GM12878 (cell line): ENCODE results near the gene TMC6. TPM values are rescaled to one million over a fixed set of nuclear protein-coding genes. Genes with fewer than 3 reads are reported as not detected.

ENCODE experiments used
- ATAC-seq: fragments of 200-7000 bp; cut with Tn5 transposase; 3 replicates; pipeline ENCODE4 v1.9.1; 2020; ENCODE audit warnings: mild to moderate bottlenecking, moderate library complexity
- BruUV-seq: library from RNA; stranded (reverse); fragments of 400-500 nt; replicated peaks from 2 replicates; lab custom pipeline; 2021; lab: Mats Ljungman, UMichigan
- CTCF ChIA-PET: fragments of 300-600 bp; sonication (Branson Sonifier 250); formaldehyde crosslinking; extraction: SDS; loops from one replicate; lab custom pipeline; 2021; ENCODE audit warnings: inconsistent platforms; lab: Yijun Ruan, JAX
- POLR2A ChIA-PET: fragments of 350-600 bp; formaldehyde crosslinking; extraction: SDS; loops from one replicate; lab custom pipeline; 2021; ENCODE audit warnings: inconsistent platforms; lab: Charles Lee
- RAD21 ChIA-PET: fragments of 300-600 bp; sonication (Branson Sonifier 250); formaldehyde crosslinking; loops from one replicate; lab custom pipeline; 2023; ENCODE audit warnings: antibody characterized with exemption; ENCODE audit not compliant: unreplicated experiment; lab: Charles Lee
- SMC1A ChIA-PET: fragments of 300-600 bp; sonication (Branson Sonifier 250); formaldehyde crosslinking; loops from one replicate; lab custom pipeline; 2023; ENCODE audit not compliant: unreplicated experiment, uncharacterized antibody; lab: Charles Lee
- DNase-seq: peaks from one replicate; pipeline ENCODE4 v3.0.0-alpha.2; 2011; ENCODE audit warnings: low read depth, low spot score
- FAIRE-seq: peaks from 3 replicates; lab custom pipeline; 2011; peaks lifted over from hg19 to GRCh38; lab: Jason Lieb, UNC
- H2AFZ ChIP-seq: 2 replicates; pipeline ENCODE4 v1.6.0; 2011; ENCODE audit warnings: low read depth, low read length, control low read depth; ENCODE audit not compliant: control insufficient read depth
- H3K27ac ChIP-seq: 2 replicates; pipeline ENCODE4 v1.5.1; 2011; ENCODE audit warnings: control low read depth; ENCODE audit not compliant: control insufficient read depth, insufficient read depth
- H3K27me3 ChIP-seq, 2 experiments: replicated peaks in 1 of 2; 2 replicates each; pipeline versions ENCODE4 v1.6.0 to v1.6.1; 2011; ENCODE audit warnings: low read length in 1 of 2; ENCODE audit not compliant: control insufficient read depth in 2 of 2, insufficient read depth in 2 of 2
- H3K36me3 ChIP-seq, 2 experiments: 2 replicates each; pipeline ENCODE4 v1.5.1; 2011; ENCODE audit warnings: low read length in 1 of 2; ENCODE audit not compliant: control insufficient read depth in 2 of 2, insufficient read depth in 2 of 2
- H3K4me1 ChIP-seq: 2 replicates; pipeline ENCODE4 v1.6.1; 2011; ENCODE audit warnings: mild to moderate bottlenecking, low read length, moderate library complexity, mixed read lengths; ENCODE audit not compliant: control insufficient read depth, insufficient read depth
- H3K4me2 ChIP-seq: 2 replicates; pipeline ENCODE4 v1.6.0; 2011; ENCODE audit warnings: control low read depth; ENCODE audit not compliant: control insufficient read depth, insufficient read depth
- H3K4me3 ChIP-seq: fragments of 200-600 bp; sonication (generic); 2 replicates; pipeline ENCODE4 v1.5.1; 2016
- H3K79me2 ChIP-seq: 2 replicates; pipeline ENCODE4 v1.6.0; 2011; ENCODE audit warnings: low read length; ENCODE audit not compliant: control insufficient read depth, insufficient read depth
- H3K9ac ChIP-seq: 2 replicates; pipeline ENCODE4 v1.8.0; 2011; ENCODE audit warnings: low read length, control low read depth, mixed read lengths; ENCODE audit not compliant: control insufficient read depth, insufficient read depth
- H3K9me3 ChIP-seq: replicated peaks from 3 replicates; pipeline ENCODE4 v1.5.1; 2011; ENCODE audit warnings: mild to moderate bottlenecking, low read length; ENCODE audit not compliant: control insufficient read depth, insufficient read depth
- H4K20me1 ChIP-seq: 2 replicates; pipeline ENCODE4 v1.6.0; 2011; ENCODE audit not compliant: control insufficient read depth, insufficient read depth
- BMI1 ChIP-seq: fragments of 450-650 bp; IDR thresholded peaks from 2 replicates; pipeline ENCODE4 v1.6.1; 2016; ENCODE audit warnings: mild to moderate bottlenecking, moderate library complexity, borderline replicate concordance
- CBFB ChIP-seq: IDR thresholded peaks from 2 replicates; pipeline ENCODE4 v1.6.1; 2016; ENCODE audit warnings: antibody characterized with exemption, low read depth
- E2F8 ChIP-seq: fragments of 450-650 bp; IDR thresholded peaks from 2 replicates; pipeline ENCODE4 v1.6.1; 2018; ENCODE audit warnings: mild to moderate bottlenecking, low read depth, moderate library complexity; ENCODE audit not compliant: partially characterized antibody
- GABPA ChIP-seq: IDR thresholded peaks from 2 replicates; pipeline ENCODE4 v1.6.1; 2014; ENCODE audit warnings: antibody characterized with exemption, low read depth, mild to moderate bottlenecking, inconsistent platforms
- HCFC1 ChIP-seq: fragments of 150-350 bp; IDR thresholded peaks from 2 replicates; pipeline ENCODE4 v1.6.1; 2014; ENCODE audit warnings: low read length
- HDGF ChIP-seq: fragments of 450-650 bp; IDR thresholded peaks from 2 replicates; pipeline ENCODE4 v1.6.1; 2016; ENCODE audit warnings: antibody characterized with exemption
- IKZF2 ChIP-seq, 2 experiments: fragments of 450-650 bp; IDR thresholded peaks; 2 replicates each; pipeline ENCODE4 v1.6.1; 2017; ENCODE audit warnings: mild to moderate bottlenecking in 2 of 2, moderate library complexity in 2 of 2
- IRF3 ChIP-seq: fragments of 450-650 bp; IDR thresholded peaks from 2 replicates; pipeline ENCODE4 v1.6.1; 2014; ENCODE audit warnings: mild to moderate bottlenecking
- NFXL1 ChIP-seq: fragments of 450-650 bp; IDR thresholded peaks from 2 replicates; pipeline ENCODE4 v1.6.1; 2017; ENCODE audit warnings: antibody characterized with exemption, mild to moderate bottlenecking, borderline replicate concordance
- RFX5 ChIP-seq: IDR thresholded peaks from 2 replicates; pipeline ENCODE4 v1.6.1; 2011; ENCODE audit warnings: low read depth, low read length, improper control_type of control experiment
- STAT1 ChIP-seq: fragments of 450-650 bp; conservative IDR thresholded peaks from 2 replicates; pipeline ENCODE4 v1.6.1; 2014; ENCODE audit warnings: antibody characterized with exemption, mild to moderate bottlenecking
- STAT3 ChIP-seq: IDR thresholded peaks from 2 replicates; pipeline ENCODE4 v1.6.1; 2011; ENCODE audit warnings: low read depth, low read length, improper control_type of control experiment
- TCF12 ChIP-seq: IDR thresholded peaks from 2 replicates; pipeline ENCODE4 v1.6.1; 2011; ENCODE audit warnings: low read depth, mild to moderate bottlenecking, low read length
- ZBTB11 ChIP-seq: fragments of 450-650 bp; formaldehyde crosslinking; IDR thresholded peaks from 2 replicates; pipeline ENCODE4 v1.5.0; 2022; ENCODE audit warnings: mild to moderate bottlenecking, missing genetic modification characterization
- ZNF24 ChIP-seq: fragments of 450-650 bp; IDR thresholded peaks from 2 replicates; pipeline ENCODE4 v1.6.1; 2017; ENCODE audit warnings: antibody characterized with exemption, mild to moderate bottlenecking
- WGBS: methylation state at CpG from one replicate; pipeline ENCODE4 v1.1.6; 2016; ENCODE audit warnings: low lambda C conversion rate; ENCODE audit not compliant: insufficient replicate concordance, insufficient coverage; ENCODE audit errors: missing lambda C conversion rate; 5-methylcytosine and 5-hydroxymethylcytosine counted together
- in situ Hi-C: fragments of 300-500 bp; cut with MboI; formaldehyde crosslinking; loops from 9 replicates; pipeline ENCODE4 v1.14.3; 2018; ENCODE audit warnings: mixed read lengths
- intact Hi-C: fragments of 100-400 bp; cut with micrococcal nuclease; formaldehyde crosslinking; loops from one replicate; pipeline ENCODE4 v1.14.2; 2022; ENCODE audit not compliant: unreplicated experiment
- polyA plus RNA-seq, 11 experiments: library from polyadenylated mRNA; depleted of rRNA in 4 of 11; unstranded in 6 of 11; stranded (reverse) in 5 of 11; fragments of >200 nt; fragmentation: Nextera tagmentation in 4 of 11; fragmentation: Illumina TruSeq in 1 of 11; extraction: Ambion mirVana in 4 of 11; extraction: Trizol in 1 of 11; gene quantifications; 1 replicate in 1 of 11; 2 replicates in 10 of 11; pipeline versions ENCODE4 v1.2.1 to v1.2.3, GENCODE V29; 2011 to 2016; ENCODE audit warnings: inconsistent platforms in 2 of 11, missing spikeins in 2 of 11, low read depth in 1 of 11
- total RNA-seq, 4 experiments: library from RNA; depleted of rRNA in 3 of 4; stranded (reverse); fragments of >200 nt in 3 of 4; fragmentation: Illumina TruSeq in 1 of 4; extraction: Trizol in 1 of 4; gene quantifications; 2 replicates each; pipeline versions ENCODE4 v1.2.1 to v1.2.3, GENCODE V29; 2013 to 2021

The TMC6 gene
- total and polyA plus RNA-seq, 10 of the 15 experiments (the other 5 are each of a cell fraction or from before 2014, with no cell fraction given): 1.9 to 232 (median 60.6) TPM

- TF ChIP-seq ZBTB11 (CRISPR knock-in tag) (no peak), NFXL1 (no peak), E2F8 (no peak)
Observed at GRCh38 chr17:78063489-78063888, 65.1 kb downstream of the TMC6 start (continued).

- ChIA-PET CTCF (interaction anchor here (1.0 to 3.3 kb wide), 5 partner anchors 19 to 49 kb away, joined by 3 to 20 read pairs (median 6); no protein-coding TSS in a partner anchor), POLR2A (no interaction called here), SMC1A (interaction anchor here (1.0 to 1.9 kb wide), 3 partner anchors 42 to 51 kb away, joined by 3 to 10 read pairs (median 3); no protein-coding TSS in a partner anchor), RAD21 (interaction anchor here (0.8 to 1.2 kb wide), 4 partner anchors 22 to 189 kb away, joined by 3 to 7 read pairs (median 3); no protein-coding TSS in a partner anchor)
- intact Hi-C loops: no loop called here
- Histone ChIP-seq H3K27ac (no peak overlapping the region), H4K20me1 (no peaks in the 10 kb centered on the region), H3K4me2 (no peak overlapping the region), H3K79me2 (no peaks in the 10 kb centered on the region), H3K4me1 (no peaks in the 10 kb centered on the region), H3K36me3 (no peaks in the 10 kb centered on the region), H3K9ac (no peak overlapping the region), H3K9me3 (no peaks in the 10 kb centered on the region), H3K27me3 (no peaks in the 10 kb centered on the region), H2AFZ (no peak overlapping the region), H3K4me3 (no peak overlapping the region)
- WGBS: 69% methylated on average over 2 of the region's 2 CpGs
- no TSS peak for BruUV-seq
- DNase-seq: no peak
- no peak for FAIRE-seq
- ATAC-seq: no peak
- TF ChIP-seq IRF3 (no peak), STAT3 (no peak), RFX5 (no peak), TCF12 (no peak), HCFC1 (no peak), ZNF24 (no peak), GABPA (no peak), STAT1 (no peak), CBFB (no peak), BMI1 (no peak), IKZF2 (IDR thresholded peaks at IDR 0.05) (no peak), HDGF (no peak)
- in situ Hi-C loops: no loop called here
Observed at GRCh38 chr17:78062596-78062995, 66.0 kb downstream of the TMC6 start.
